SKM-1 treated with dmso at 0.1 percent for 144 hours (cell line): ENCODE measurements around the gene CFAP58.

ENCODE experiments used
- DNase-seq: peaks from one replicate; lab custom pipeline; 2025; ENCODE audit not compliant: unreplicated experiment; lab: John Stamatoyannopoulos, UW

CFAP58 gene

DNA sequence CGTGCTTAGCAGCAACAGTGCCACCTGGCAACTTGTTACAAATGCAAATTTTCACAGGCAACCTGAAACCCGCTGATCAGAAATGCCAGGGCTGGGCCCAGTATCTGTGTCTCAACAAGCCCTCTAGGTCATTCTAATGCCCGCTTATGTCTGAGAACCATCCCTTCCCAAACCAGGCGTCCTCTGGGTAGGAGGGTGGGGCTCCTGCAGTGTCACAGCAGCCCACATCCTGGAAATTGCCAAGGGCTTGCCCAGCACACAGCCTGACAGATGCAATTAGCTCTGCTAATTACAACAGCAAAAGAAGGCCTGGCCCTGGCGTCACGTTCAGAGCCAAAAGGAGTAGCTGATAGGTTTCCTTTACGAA lies 31.2 kb upstream of the CFAP58 start:
- peak; percentile 70 for DNase-seq

- no peak for DNase-seq
Observed at GRCh38 chr10:104323085-104323484, 30.5 kb upstream of the CFAP58 start.

- peak; percentile 72 for DNase-seq
Observed at GRCh38 chr10:104323760-104324201, 29.9 kb upstream of the CFAP58 start.

GRCh38 chr10:104324221-104324686 lies 29.4 kb upstream of the CFAP58 start:
- peak; percentile 97 for DNase-seq

DNA sequence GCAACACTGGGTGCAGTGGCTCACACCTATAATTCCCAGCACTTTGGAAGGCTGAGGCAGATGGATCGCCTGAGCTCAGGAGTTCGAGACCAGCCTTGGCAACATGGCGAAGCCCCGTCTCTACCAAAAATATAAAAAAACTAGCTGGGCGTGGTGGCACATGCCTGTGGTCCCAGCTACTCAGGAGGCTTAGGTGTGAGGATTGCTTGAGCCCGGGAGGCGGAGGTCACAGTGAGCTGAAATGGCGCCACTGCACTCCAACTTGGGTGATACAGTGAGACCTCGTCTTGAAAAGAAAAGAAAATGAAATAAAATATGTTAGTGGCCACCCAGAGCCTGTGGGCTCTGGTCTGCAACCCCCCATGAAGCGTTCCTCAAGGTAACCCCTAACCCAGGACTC lies 28.7 kb upstream of the CFAP58 start:
- DNase-seq = no peak

DNA sequence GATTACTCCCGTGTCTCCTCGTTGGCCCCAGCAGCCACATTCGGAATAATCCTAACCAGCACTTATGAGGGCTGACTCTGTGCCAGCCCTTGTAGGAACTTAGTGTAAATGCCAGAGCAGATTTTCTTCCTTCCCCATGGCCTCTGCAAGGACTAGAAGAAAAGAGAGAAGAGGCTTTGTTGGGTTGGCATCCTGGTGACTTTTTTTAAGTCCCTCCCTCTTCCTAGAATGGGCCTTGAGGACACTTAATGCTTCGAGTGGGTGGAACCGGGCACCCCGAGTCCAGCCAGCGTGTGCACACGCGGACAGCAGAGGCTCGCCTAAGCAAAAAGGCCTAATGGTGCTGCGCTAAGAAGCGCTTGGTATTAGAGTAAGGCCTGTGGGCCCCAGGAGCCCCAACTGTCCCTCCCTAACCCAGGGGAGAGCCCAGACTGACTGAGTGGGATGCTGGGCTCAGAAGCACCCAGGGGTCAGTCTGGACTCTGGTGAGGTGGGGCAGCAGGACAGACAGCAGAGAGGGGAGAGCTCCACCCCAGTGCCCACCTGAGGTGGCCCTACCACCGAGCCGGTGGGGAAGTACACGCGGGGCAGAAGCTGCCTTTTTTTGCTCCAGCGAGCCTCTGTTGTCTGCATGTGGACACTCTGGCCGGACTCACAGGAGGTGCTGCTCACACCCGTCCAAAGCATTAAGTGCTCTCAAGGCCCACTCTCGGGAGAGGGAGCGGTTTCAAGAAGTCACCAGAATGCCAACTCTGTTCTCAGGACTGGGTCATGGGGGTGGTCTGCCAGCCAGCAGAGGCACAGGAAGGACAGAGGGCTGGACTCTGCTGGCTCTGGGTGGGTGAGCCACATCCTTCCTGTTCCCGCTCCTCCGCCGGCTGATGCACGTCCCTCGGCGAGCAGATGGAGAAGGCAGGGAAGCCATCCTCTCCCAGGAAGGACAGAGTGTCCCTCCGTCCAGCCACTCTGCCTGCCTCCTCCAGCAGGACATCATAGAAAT lies 27.9 kb upstream of the CFAP58 start:
- no peak for DNase-seq

GRCh38 chr10:104326991-104327610 lies 26.5 kb upstream of the CFAP58 start:
- no peak for DNase-seq

DNA sequence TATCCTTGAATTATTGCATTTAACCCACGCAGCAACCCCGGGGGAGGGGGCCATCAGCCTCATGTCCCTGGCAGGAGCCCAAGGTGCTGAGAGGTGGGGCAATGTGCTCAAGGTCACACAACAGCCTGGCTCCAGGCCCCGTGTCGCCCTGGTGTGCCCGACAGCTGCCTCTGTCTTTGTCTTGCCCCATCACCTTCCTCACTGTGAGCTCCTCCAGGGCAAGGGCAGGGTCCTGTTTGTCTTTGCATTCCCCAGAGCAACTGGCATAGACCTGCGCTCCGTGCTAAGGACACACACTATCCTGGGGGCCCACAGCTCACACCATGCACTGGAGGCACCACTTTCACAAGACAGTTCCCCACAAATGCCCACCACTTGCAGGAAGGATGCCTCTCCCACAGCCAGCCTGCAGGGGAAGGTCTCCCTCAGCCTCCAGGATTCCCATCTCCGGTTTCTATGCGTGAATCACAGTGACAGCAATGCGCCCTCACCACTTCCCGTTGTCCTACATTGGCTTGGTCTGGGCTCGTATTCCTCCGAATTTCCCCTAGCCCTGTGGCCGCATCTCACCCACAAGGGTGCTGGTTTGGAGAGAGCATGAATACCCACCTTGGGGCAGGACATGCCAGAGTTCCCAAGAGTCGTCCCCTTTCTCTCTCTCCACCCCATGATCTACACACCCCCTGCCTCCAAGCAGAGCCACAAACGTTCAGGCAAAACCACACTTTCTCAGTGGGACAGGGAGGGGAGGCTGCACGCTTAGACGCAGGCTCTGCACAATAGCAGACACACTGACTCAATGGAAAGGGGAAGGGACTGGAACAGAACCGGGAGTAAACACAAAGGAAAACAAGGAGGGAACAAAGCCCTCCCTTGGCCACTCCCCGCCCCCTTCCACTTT lies 25.6 kb upstream of the CFAP58 start:
- no peak for DNase-seq

GRCh38 chr10:104328646-104328895 lies 25.1 kb upstream of the CFAP58 start:
- DNase-seq = no peak

DNA sequence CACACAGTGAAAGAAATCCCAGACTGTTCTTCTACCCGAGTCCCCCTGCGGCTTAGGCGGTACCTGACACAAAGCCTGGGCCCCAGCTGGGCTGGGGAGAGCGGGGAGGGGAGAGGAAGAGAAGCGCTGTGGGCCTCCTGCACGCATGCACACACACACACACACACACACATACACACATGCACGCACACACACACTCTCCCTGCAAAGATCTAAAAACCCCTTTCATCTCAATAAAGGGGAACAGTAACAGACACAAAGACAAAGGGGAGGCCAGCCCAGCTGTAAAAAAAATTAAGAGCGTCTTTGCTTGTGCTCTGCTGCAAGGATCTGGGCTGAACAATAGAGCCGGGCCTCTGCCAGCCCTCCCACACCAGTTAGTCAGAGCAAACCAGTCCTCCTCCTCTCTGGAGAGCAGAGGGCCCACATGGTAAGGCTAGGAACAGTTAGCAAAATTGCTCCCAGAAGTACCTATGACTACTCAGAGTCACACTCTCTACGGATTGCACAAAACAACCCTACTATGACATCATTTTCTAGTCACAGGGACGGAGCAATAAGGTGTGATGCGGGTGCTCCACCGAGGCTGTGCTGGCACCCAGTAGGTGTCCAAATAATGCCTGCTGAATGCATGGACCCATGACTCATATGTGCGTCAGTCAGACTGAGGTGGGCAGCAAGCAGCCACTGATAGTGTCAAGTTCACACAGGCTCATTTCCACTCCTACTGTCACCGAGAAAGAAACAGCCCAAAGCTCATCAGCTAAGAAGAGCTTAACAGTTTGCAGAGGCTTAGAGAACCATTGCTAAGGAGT lies 24.5 kb upstream of the CFAP58 start:
- DNase-seq = peak; percentile 41

- DNase-seq = no peak
Observed at GRCh38 chr10:104329735-104330134, 23.9 kb upstream of the CFAP58 start.

GRCh38 chr10:104330168-104331110 lies 23.2 kb upstream of the CFAP58 start:
- DNase-seq = no peak

DNA sequence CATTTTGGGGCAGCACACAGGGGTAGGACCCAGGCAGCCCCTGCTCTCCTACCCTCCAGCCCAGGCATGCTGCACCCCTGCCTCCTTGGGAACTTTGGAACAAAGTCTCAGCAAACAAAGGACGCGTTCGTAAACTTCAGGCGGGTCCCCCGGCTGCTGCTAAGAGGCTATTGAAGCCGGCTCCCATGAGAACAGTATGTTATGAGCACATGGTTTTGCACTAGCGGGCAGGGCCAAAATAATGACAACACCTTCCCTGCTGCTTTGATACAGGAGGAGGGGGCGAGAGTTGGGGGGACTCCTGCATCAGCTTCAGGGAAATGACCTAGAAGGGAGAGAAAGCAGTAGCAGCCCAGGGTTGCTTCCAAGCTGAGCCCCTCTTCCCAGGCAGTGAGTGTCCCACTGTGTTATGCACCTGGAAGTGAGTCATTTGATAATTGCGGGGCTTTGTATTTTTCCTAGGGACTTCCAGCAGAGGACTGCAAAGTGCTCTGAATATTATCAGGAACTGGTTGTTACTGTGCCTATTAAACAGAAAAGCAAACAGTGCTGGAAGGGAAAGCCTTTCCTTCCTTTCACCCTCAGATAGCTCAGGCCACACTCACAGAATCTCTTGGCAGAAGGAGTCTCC lies 22.3 kb upstream of the CFAP58 start:
- DNase-seq = no peak

- no peak for DNase-seq
Observed at GRCh38 chr10:104332243-104333031, 21.2 kb upstream of the CFAP58 start.

GRCh38 chr10:104333032-104333727 lies 20.5 kb upstream of the CFAP58 start:
- no peak for DNase-seq

DNA sequence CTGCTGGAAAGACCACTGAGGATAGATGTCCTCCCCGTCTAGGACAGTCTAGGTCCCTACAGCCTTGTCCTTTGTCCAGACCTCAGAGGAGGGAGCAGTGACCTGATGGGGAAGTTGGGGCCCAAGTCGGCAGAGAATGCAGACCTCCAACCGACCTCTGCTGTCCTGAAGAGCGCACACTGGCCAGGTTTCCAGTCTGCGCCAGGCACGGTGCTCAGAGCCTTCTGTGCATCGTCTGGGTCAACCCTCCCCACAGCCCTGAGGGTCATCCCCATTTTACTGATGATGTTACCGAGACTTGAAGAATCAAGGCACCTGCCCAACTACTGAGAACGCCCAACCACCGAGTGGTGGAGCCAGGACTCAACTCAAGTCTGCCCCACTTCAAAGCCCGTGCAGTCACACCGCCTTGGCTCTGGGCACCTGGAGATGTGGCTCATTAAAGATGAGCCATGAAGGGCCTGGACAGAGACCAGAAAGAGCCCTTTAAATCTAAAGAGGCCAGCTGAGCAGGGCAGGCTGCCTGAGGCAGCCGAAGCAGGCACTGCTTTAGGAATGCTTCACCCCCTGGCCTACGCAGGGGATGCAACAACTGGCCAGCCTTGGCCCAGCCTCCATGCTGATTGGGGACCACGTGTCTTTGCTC lies 19.8 kb upstream of the CFAP58 start:
- DNase-seq = no peak

GRCh38 chr10:104334561-104334960 lies 19.1 kb upstream of the CFAP58 start:
- no peak for DNase-seq
